Peyer's patch (tissue), 4 donors: ENCODE data around the gene GAP43.

Experiments used
- CTCF ChIP-seq, 6 experiments: fragments of 450-650 bp in 4 of 6; fragments of 200-600 bp in 2 of 6; sonication (generic) in 1 of 6; IDR thresholded peaks; one replicate each; pipeline ENCODE4 v1.5.1; 2017 to 2019; ENCODE audit warnings: antibody characterized with exemption in 6 of 6, mild to moderate bottlenecking in 3 of 6, moderate library complexity in 1 of 6
- POLR2A ChIP-seq, 2 donors: fragments of 450-650 bp; IDR thresholded peaks; one replicate each; pipeline ENCODE4 v1.5.1; 2017; ENCODE audit warnings: antibody characterized with exemption in 2 of 2, mild to moderate bottlenecking in 2 of 2, moderate library complexity in 2 of 2

GRCh38 chr3:115658337-115659181 is 35.2 kb downstream of the GAP43 start:
- TF ChIP-seq CTCF (IDR thresholded peaks at IDR 0.05) (no peak), POLR2A (IDR thresholded peaks at IDR 0.05) (peak; percentile 8 to 16)
